ENCODE measurements around the gene ARMC7.
"Not testable (repeated sequence)": the region's sequence is repeated elsewhere in the genome, so short reads cannot be mapped to it uniquely, and the experiment has no call there.

The ARMC7 gene

DNA sequence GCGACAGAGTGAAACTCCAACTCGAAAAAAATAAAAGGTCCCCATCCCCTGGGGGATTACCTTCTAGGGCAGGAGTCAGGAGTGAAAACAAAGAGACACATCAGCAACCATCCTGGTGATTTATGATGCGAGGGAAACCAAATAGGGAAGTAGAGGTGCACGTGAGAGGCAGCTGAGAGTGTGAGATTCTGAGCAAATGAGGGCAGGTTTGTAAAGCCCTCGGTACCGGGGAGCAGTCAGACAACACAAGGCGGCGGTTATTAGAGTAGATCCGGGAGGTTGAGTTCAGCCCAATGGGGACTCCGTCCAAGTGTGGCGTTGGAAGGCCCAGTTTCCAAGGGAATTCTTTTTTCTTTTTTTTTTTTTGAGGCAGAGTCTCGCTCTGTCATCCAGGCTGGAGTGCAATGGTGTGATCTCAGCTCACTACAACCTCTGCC is 7.4 kb upstream of the ARMC7 start:
- DNase-seq = peak in 1 of 2 donors; percentile 57

DNA sequence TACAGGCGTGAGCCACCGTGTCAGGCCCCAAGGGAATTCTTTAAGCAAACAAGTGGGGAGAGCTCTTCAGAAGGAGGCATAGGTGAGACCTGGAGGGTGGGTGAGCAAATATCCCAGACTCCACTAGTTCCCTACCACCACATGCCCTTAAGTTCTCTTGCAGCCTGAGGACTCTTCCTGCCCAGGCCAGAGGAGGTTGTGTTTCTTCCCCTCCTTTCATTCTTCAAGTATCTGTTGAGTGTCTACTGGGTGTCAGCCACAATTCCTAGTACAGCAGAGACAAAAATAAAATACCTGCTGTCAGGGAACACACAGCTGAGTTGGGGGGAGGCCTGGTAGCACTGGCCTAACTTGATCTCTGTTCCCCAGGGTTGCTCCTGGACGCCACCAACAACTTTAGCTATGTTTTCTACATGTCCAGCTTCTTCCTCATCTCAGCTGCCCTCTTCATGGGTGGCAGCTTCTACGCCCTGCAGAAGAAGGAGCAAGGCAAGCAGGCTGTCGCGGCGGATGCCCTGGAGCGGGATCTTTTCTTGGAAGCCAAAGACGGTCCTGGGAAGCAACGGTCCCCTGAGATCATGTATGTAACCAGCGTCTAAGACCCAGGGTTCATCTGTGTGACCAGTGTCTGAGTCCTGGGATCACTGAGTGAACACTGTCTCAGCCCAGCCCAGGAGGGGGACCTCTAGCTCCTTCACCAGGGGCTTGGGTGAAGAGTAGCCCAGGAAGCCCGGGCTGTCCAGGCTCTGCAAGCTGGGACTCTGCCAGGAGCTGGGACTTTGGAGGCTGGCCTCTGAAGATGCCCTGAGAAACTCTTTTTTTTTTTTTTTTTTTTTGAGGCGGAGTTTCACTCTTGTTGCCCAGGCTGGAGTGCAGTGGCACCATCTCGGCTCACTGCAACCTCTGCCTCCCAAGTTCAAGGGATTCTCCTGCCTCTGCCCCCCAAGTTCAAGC is 5.9 kb upstream of the ARMC7 start:
- no peak for DNase-seq

DNA sequence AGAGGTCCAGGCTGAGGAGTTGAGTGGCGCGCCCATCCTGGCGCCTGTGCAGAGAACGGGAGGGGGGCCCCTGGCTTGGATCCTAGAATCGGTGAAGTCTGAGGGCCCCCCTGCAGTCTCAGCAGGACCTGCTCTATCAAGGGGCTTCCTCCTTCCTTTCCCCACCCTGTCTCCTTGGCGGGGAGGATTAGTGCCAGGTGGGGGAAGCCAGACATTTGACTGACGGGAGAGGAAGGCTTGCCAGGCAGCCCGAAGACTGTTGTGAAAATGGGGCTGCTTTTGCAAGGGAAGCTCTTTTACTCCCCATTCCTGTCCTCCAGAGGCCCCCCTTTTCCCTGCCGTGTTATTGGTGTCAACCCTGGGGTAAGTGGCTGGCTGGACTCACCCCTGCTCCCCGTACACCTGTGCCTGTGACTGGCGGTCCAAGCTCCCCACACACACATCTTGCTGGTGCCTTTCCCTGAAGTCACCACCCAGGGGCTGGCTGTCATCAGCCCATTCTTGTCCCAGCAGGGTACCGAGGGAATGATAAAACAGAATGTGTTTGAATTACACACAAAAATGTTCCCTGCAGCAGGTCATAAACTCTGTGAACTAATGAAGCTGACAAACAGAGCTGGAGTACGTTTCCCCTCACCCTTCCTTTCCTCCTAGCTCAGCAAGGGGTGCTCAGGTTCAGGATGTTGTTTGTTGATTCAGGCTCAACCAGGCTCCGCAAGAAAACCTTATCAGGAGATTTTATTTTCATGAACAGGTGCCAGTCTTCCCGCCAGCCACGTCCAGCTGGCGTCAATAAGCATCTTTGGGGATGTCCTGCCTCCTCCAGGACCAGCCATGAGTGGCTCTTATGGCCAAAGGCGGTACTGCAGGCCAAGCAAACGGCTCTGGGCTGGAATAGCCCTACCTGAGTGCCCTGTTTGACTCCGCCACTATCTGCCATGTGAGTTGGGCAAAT is 4.4 kb upstream of the ARMC7 start:
- no peak for DNase-seq

DNA sequence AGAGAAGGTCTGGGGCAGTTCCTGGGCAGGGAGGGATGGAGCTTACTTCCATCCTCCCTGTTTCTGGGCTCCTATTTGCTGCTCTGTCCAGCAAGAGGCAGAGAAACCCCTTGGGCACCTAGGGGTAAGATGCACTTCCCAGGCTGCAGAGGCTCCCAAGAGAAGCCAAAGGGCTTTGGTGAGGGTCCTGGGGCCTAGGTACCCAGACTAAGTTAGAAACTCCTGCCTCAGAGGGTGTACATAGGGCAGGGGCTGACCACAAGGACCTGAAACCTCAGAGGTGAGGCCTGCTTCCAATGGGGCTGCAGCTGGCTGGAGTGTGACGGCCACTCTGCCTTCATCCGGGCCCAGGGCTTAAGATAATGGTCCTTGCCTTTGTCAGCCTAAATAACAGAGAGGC is 1.6 kb upstream of the ARMC7 start:
- no peak for DNase-seq

DNA sequence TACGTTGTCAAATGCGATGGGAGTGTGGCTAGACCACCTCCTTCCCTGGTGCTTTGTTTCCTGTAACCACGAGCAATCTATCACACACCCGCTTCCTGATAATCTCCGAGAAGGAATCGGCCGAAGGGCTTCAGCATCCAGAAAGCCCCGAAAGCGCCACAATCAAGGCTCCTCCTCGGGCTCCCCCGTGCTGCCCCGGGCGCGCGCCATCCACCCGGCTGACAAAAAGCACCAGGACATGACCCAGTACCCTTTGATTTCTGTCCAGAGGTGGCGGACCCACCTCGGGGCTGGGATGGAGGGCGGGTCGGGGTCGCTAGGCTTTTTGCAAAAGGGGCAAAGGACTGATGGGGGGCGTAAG is 743 bp upstream of the ARMC7 start:
- DNase-seq = no peak

GRCh38 chr17:75110234-75110937 is 617 bp downstream of the ARMC7 start:
- DNase-seq = peak in 1 of 2 donors; percentile 25

- no peak for DNase-seq
Observed at GRCh38 chr17:75111777-75112335, 2.1 kb downstream of the ARMC7 start.

GRCh38 chr17:75113798-75114551 is 4.2 kb downstream of the ARMC7 start:
- peak; percentile 91 to 92 for DNase-seq

DNA sequence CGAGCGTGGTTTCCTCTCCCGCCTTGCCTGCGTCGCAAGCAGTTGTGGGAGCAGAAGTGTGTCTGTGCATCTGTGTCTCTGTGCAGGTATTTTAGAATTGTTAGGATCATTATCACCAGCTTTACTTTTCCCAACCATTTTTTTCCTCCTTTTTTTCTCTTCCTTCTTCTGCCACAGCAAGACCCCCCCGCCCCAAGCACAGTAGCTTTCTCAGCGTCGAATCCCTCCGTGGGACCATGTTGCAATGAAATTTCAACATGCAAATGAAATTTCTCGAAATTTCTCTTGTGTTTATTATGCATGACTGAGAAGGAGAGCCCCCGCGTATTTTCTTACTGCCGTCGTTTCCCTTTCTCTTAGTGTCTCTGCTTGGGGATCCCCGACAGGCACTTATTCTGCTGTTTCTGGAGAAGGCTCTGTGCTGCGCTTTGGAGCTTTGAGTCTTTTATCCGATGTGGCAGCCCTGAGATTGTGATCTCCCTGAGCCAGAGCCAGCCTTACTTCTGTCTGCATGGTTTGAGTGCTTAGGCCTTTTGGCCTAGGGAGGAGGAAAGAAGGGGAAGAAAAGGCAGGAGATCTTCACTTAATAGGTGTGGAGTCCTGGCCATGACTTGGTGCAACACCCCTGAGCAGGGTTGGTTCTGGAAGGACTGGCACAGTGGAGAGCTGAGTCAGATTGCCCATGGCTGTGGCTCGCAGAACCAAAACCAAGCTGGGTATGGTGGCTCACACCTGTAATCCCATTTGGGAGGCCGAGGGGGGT is 5.0 kb downstream of the ARMC7 start:
- DNase-seq = peak in 1 of 2 donors; percentile 18

GRCh38 chr17:75115555-75115954 is 5.8 kb downstream of the ARMC7 start:
- DNase-seq = no peak

GRCh38 chr17:75116737-75117136 is 7.0 kb downstream of the ARMC7 start:
- no peak for DNase-seq

DNA sequence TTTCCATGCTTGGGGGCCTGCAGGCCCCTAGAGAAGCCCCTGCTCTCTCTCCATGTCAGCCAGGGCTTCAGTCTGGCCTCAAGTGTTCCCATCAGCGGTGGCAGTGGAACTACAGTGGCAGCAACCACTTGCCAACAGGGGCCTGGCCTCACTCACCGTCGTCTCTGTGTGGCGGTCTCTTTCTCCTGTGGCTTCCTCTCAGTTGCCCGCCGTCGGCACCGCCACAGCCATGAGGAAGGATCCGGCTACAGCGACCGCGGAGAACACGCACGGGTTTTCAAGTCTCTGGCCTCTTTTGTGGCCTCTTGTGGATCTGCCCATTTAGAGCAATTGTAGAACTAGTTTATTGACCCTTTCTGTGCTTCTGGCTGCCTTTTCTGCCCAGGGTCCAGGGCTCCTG is 8.5 kb downstream of the ARMC7 start:
- no peak for DNase-seq

GRCh38 chr17:75124041-75124818 is 14.5 kb downstream of the ARMC7 start:
- peak; percentile 37 to 54 for DNase-seq

DNA sequence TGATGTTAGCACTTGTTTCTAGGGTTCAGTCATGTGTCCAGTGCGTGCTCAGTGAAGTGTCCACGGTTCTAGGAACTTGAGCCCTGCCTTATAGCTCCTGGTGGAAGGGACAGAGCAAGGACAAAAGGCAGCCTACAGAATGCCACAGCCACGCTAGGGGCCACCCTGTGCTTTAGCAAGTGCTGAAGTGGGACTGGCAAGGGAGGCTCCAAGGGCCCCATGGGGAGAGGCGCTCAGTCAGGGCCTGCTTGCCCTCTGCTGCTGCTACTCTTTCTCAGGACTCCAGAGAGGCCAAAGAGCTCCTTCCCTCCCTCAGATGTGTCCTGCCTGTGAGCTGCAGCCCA is 15.0 kb downstream of the ARMC7 start:
- DNase-seq = no peak

- DNase-seq = peak in 1 of 2 donors; percentile 17
Observed at GRCh38 chr17:75125984-75126383, 16.2 kb downstream of the ARMC7 start.

GRCh38 chr17:75126954-75127353 is 17.2 kb downstream of the ARMC7 start:
- no peak for DNase-seq

- not testable (repeated sequence) for DNase-seq
Observed at GRCh38 chr17:75127936-75128335, 18.2 kb downstream of the ARMC7 start.

DNA sequence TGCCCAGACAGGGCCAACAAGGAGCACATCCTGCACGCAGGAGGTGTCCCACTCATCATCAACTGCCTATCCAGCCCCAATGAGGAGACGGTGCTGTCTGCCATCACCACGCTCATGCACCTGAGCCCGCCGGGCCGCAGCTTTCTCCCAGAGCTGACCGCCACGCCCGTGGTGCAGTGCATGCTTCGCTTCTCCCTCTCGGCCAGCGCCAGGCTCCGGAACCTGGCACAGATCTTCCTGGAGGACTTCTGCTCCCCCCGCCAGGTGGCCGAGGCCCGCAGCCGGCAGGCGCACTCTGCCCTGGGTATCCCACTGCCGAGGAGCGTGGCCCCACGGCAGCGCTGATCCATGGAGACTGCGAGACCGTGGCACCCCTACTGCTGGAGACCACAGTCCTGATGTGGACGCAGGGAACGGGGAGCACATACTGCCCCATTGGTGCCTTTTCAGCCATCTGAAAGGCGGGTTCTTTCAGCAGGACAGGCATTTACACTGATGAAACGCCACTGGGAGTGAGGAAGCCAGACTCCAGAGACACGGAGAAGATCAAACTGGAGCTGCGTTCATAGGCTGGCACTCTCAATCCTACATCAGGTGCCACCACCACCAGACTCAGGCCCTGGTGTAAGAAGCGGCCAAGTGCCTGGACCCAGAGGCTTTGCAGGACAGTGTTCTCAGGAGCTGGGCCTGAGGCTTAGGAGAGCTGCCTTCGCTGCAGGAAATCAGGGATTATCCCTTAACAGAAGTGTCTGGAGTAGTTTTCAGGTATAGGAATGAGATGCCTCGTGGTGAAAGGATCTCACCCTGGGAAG is 19.1 kb downstream of the ARMC7 start:
- no peak for DNase-seq

GRCh38 chr17:75129576-75129975 is 19.8 kb downstream of the ARMC7 start:
- no peak for DNase-seq
